ENCODE data around the gene SLC15A4. TPM values are rescaled to one million over a fixed set of nuclear protein-coding genes. Genes with fewer than 3 reads are reported as not detected.

Gene SLC15A4
- total and polyA plus RNA-seq, 2 of the 4 experiments (the other 2 are of a cell fraction) = 15.4 to 21.9 TPM

Other genes starting within 250 kb of the SLC15A4 start
- not detected in 2 replicates for gene GLT1D1, start 29.5 kb upstream of the SLC15A4 start, total RNA-seq (2012; rRNA removed)
- not detected in 2 replicates for gene GLT1D1, start 29.5 kb upstream of the SLC15A4 start, polyA plus RNA-seq (2012; rRNA removed)

Measured in IMR-90 (cell line).